Fibroblast of pulmonary artery (primary cell): ENCODE data around the gene SLC30A10.

Experiments used
- DNase-seq: peaks from one replicate; pipeline ENCODE4 v3.0.0-alpha.2; 2010; ENCODE audit warnings: low read depth
- H3K4me3 ChIP-seq: replicated peaks from 2 replicates; pipeline ENCODE4 v1.5.1; 2011; ENCODE audit warnings: low read depth, mild to moderate bottlenecking, control low read depth, low read length, moderate library complexity
- CTCF ChIP-seq: IDR thresholded peaks from 2 replicates; pipeline ENCODE4 v1.5.1; 2011; ENCODE audit warnings: mild to moderate bottlenecking, control low read depth, low read length, inconsistent platforms; ENCODE audit errors: missing control alignments

Gene SLC30A10

GRCh38 chr1:219905524-219905923 is 22.8 kb downstream of the SLC30A10 start:
- no peak for TF ChIP-seq CTCF
- DNase-seq: no peak
- H3K4me3 ChIP-seq: no peak overlapping the region

- no peak for TF ChIP-seq CTCF
- no peak for DNase-seq
Observed at GRCh38 chr1:219904934-219905333, 23.4 kb downstream of the SLC30A10 start.

GRCh38 chr1:219903353-219903871 is 24.9 kb downstream of the SLC30A10 start:
- TF ChIP-seq CTCF: no peak
- H3K4me3 ChIP-seq: no peak overlapping the region
- DNase-seq: no peak

More at GRCh38 chr1:219904934-219905333, 23.4 kb downstream of the SLC30A10 start:
- no peak overlapping the region for H3K4me3 ChIP-seq

GRCh38 chr1:219902951-219903350 is 25.4 kb downstream of the SLC30A10 start:
- TF ChIP-seq CTCF: no peak
- no peak overlapping the region for H3K4me3 ChIP-seq
- no peak for DNase-seq

GRCh38 chr1:219900882-219901281 is 27.5 kb downstream of the SLC30A10 start:
- H3K4me3 ChIP-seq: no peak overlapping the region
- no peak for TF ChIP-seq CTCF
- DNase-seq: no peak

- TF ChIP-seq CTCF: no peak
- peak; percentile 8 for DNase-seq
- H3K4me3 ChIP-seq: no peak overlapping the region
Observed at GRCh38 chr1:219900201-219900600, 28.2 kb downstream of the SLC30A10 start.

- DNase-seq: no peak
- TF ChIP-seq CTCF: no peak
- H3K4me3 ChIP-seq: no peak overlapping the region
Observed at GRCh38 chr1:219898375-219898774, 30.0 kb downstream of the SLC30A10 start.
